ENCODE measurements around the gene TNFSF15. TPM values are rescaled to one million over a fixed set of nuclear protein-coding genes. Genes with fewer than 3 reads are reported as not detected.

Gene TNFSF15
- total RNA-seq, 1 donor = under 0.01 TPM

DNA sequence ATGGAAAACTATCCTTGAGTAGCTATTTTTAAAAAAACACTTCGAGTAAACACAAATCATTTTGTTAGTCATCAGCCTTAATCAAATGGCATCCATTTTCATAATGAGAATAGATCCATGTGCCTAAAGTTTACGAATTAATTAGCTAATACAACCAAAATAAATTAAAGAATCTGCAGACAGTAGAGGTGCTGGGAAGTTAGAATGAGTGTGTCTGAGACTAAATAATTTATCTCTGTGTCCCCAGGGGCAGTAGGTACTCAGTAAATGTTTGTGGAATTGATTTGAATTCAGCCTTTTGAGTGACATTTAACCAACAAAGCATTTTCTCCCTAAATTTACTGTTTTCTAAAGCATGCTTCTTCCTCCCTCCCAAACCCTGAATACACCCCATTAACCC, 18.6 kb downstream of the TNFSF15 start:
- H3K36me3 ChIP-seq (ENCODE audit: insufficient read depth, low read length) = no peaks in the 10 kb centered on the region
- H2AFZ ChIP-seq (ENCODE audit: low read length) = no peak overlapping the region
- no peak overlapping the region for H3K4me3 ChIP-seq (ENCODE audit: insufficient read depth, low read length)
- H4K20me1 ChIP-seq (ENCODE audit: insufficient read depth, low read length) = no peaks in the 10 kb centered on the region
- H3K9me3 ChIP-seq (ENCODE audit: low read depth, low read length) = no peaks in the 10 kb centered on the region
- TF ChIP-seq, protein P1, sequence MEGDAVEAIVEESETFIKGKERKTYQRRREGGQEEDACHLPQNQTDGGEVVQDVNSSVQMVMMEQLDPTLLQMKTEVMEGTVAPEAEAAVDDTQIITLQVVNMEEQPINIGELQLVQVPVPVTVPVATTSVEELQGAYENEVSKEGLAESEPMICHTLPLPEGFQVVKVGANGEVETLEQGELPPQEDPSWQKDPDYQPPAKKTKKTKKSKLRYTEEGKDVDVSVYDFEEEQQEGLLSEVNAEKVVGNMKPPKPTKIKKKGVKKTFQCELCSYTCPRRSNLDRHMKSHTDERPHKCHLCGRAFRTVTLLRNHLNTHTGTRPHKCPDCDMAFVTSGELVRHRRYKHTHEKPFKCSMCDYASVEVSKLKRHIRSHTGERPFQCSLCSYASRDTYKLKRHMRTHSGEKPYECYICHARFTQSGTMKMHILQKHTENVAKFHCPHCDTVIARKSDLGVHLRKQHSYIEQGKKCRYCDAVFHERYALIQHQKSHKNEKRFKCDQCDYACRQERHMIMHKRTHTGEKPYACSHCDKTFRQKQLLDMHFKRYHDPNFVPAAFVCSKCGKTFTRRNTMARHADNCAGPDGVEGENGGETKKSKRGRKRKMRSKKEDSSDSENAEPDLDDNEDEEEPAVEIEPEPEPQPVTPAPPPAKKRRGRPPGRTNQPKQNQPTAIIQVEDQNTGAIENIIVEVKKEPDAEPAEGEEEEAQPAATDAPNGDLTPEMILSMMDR (IDR thresholded peaks at IDR 0.05; ENCODE audit: extremely low read depth, low read depth, low read length) = no peak
- no peak overlapping the region for H3K4me2 ChIP-seq (ENCODE audit: insufficient read depth, low read length)
- H3K27ac ChIP-seq (ENCODE audit: low read depth, low read length) = no peak overlapping the region
- DNase-seq (ENCODE audit: insufficient read length, low spot score, missing footprints) = no peak
- H3K27me3 ChIP-seq (ENCODE audit: insufficient read depth, low read length) = peaks cover 6% of the 10 kb centered on the region
- H3K4me1 ChIP-seq (ENCODE audit: insufficient read depth, low read length) = no peaks in the 10 kb centered on the region
- no peaks in the 10 kb centered on the region for H3K79me2 ChIP-seq (ENCODE audit: insufficient read depth, low read length)

DNA sequence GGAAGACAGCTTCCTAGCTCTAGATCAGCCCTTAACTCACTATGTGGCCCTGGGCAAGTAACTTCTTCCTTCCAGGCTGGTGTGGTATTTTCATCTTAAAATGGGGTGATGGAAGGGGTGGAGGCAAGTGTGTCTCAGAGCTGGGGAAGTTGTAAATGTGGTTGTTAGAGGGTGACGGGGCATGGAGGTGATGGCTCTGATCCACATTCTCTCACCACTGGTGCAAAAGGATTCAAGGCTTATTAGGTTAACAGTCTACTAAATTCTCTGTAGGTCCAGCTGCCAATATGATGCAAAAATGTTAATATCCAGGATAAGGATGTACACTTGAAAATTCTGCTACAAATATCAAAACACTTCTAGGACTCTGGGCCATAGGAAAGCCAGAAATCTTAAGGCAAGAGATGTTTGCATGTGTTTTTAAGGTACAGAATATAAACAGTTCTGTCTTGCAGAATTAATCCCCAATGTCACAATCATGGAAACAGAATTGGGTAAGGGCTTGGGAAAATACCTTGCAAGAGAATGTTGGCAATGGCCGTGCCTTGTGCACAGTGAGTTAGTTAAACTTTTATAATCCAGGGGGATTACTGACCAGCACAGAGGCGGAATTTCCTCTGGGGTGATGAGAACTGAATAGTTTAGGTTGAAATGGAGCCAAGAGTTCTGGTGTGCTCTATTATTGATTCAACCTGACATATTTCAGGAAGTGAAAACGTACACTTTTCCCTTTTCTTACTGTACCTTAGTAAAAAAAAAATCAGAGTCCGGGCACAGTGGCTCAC, 19.8 kb downstream of the TNFSF15 start:
- H3K4me2 ChIP-seq (ENCODE audit: insufficient read depth, low read length) = no peak overlapping the region
- no peaks in the 10 kb centered on the region for H3K4me1 ChIP-seq (ENCODE audit: insufficient read depth, low read length)
- H2AFZ ChIP-seq (ENCODE audit: low read length) = no peak overlapping the region
- no peak overlapping the region for H3K4me3 ChIP-seq (ENCODE audit: insufficient read depth, low read length)
- no peaks in the 10 kb centered on the region for H3K79me2 ChIP-seq (ENCODE audit: insufficient read depth, low read length)
- no peaks in the 10 kb centered on the region for H3K9me3 ChIP-seq (ENCODE audit: low read depth, low read length)
- no peaks in the 10 kb centered on the region for H3K36me3 ChIP-seq (ENCODE audit: insufficient read depth, low read length)
- no peak overlapping the region for H3K27ac ChIP-seq (ENCODE audit: low read depth, low read length)
- TF ChIP-seq, protein P1 (IDR thresholded peaks at IDR 0.05; ENCODE audit: extremely low read depth, low read depth, low read length) = no peak
- DNase-seq (ENCODE audit: insufficient read length, low spot score, missing footprints) = no peak
- H3K27me3 ChIP-seq (ENCODE audit: insufficient read depth, low read length) = peaks cover 6% of the 10 kb centered on the region
- H4K20me1 ChIP-seq (ENCODE audit: insufficient read depth, low read length) = no peaks in the 10 kb centered on the region

DNA sequence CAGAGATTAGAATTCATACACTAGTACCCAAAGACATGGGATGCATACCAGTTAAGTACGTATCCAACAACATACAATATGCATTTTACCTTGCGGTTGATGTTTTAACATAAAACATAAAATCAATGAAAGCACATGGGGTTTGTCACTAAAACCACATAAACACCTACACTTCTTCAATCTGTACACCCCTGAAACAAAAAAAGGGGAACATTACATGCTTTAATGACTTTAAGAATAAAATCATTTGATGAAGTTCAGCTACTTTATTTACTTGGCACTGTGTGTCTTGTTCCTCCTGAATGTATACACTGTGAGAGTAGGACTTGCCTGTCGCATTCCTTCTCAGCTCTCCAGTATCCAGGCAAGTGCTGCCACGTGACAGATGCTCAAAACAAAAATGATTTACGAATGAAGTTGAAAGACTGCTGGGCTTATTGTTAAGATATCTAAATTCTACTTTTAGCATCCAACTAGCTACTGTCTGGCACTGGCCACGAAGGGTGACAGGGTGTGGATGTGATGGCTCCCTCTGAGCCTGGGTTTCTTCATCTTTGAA, 21.0 kb downstream of the TNFSF15 start:
- H3K4me1 ChIP-seq (ENCODE audit: insufficient read depth, low read length) = peaks cover under 1% of the 10 kb centered on the region
- H3K4me2 ChIP-seq (ENCODE audit: insufficient read depth, low read length) = no peak overlapping the region
- H3K79me2 ChIP-seq (ENCODE audit: insufficient read depth, low read length) = no peaks in the 10 kb centered on the region
- H3K27ac ChIP-seq (ENCODE audit: low read depth, low read length) = no peak overlapping the region
- no peak overlapping the region for H3K4me3 ChIP-seq (ENCODE audit: insufficient read depth, low read length)
- TF ChIP-seq, protein P1 (IDR thresholded peaks at IDR 0.05; ENCODE audit: extremely low read depth, low read depth, low read length) = no peak
- H3K27me3 ChIP-seq (ENCODE audit: insufficient read depth, low read length) = peaks cover 6% of the 10 kb centered on the region
- no peaks in the 10 kb centered on the region for H3K9me3 ChIP-seq (ENCODE audit: low read depth, low read length)
- DNase-seq (ENCODE audit: insufficient read length, low spot score, missing footprints) = no peak
- H4K20me1 ChIP-seq (ENCODE audit: insufficient read depth, low read length) = no peaks in the 10 kb centered on the region
- no peak overlapping the region for H2AFZ ChIP-seq (ENCODE audit: low read length)
- no peaks in the 10 kb centered on the region for H3K36me3 ChIP-seq (ENCODE audit: insufficient read depth, low read length)

DNA sequence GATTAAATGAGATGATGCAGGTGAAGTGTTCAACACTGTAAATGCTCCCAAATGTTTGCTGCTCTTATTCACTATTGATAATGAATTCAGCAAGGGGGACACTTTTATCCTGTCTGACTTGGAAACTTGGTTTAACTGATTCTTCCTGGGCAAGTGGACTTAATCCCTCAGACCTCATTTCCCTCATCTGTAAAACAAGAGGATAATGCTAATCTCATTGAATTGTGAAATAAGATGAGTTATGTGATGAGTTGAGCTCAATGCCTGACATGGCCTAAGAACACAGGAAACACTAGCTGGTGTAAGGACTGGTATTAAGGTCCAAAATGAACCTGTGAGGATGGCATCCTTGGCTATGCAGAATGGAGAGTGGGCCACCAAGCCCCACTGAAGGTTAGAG, 23.3 kb downstream of the TNFSF15 start:
- TF ChIP-seq, protein P1 (IDR thresholded peaks at IDR 0.05; ENCODE audit: extremely low read depth, low read depth, low read length) = no peak
- H3K9me3 ChIP-seq (ENCODE audit: low read depth, low read length) = no peaks in the 10 kb centered on the region
- H3K36me3 ChIP-seq (ENCODE audit: insufficient read depth, low read length) = no peaks in the 10 kb centered on the region
- H3K4me3 ChIP-seq (ENCODE audit: insufficient read depth, low read length) = no peak overlapping the region
- no peaks in the 10 kb centered on the region for H4K20me1 ChIP-seq (ENCODE audit: insufficient read depth, low read length)
- H3K27ac ChIP-seq (ENCODE audit: low read depth, low read length) = no peak overlapping the region
- H3K4me1 ChIP-seq (ENCODE audit: insufficient read depth, low read length) = peaks cover 15% of the 10 kb centered on the region
- peaks cover 9% of the 10 kb centered on the region for H3K27me3 ChIP-seq (ENCODE audit: insufficient read depth, low read length)
- H3K79me2 ChIP-seq (ENCODE audit: insufficient read depth, low read length) = no peaks in the 10 kb centered on the region
- no peak overlapping the region for H2AFZ ChIP-seq (ENCODE audit: low read length)
- H3K4me2 ChIP-seq (ENCODE audit: insufficient read depth, low read length) = no peak overlapping the region
- no peak for DNase-seq (ENCODE audit: insufficient read length, low spot score, missing footprints)

Measured in osteoblast (primary cell).